Gastroesophageal sphincter (tissue), 3 donors: Measurements from ENCODE around the gene ZNF638.

ENCODE experiments used
- CTCF ChIP-seq, 4 experiments: fragments of 200-600 bp in 2 of 4; fragments of 450-650 bp in 2 of 4; sonication (generic) in 1 of 4; IDR thresholded peaks; one replicate each; pipeline ENCODE4 v1.5.1; 2017 to 2019; ENCODE audit warnings: antibody characterized with exemption in 4 of 4, mild to moderate bottlenecking in 2 of 4, moderate library complexity in 2 of 4
- POLR2A ChIP-seq, 2 donors: fragments of 450-650 bp; IDR thresholded peaks; one replicate each; pipeline ENCODE4 v1.6.1; 2017; ENCODE audit warnings: antibody characterized with exemption in 2 of 2, mild to moderate bottlenecking in 2 of 2, moderate library complexity in 1 of 2

GRCh38 chr2:71283131-71283530, 48.5 kb upstream of the ZNF638 start:
- TF ChIP-seq CTCF (IDR thresholded peaks at IDR 0.05) (no peak), POLR2A (IDR thresholded peaks at IDR 0.05) (no peak)
